ENCODE results near the gene CCDC144A. TPM values are rescaled to one million over a fixed set of nuclear protein-coding genes. Genes with fewer than 3 reads are reported as not detected.
"Not testable (repeated sequence)": the region's sequence is repeated elsewhere in the genome, so short reads cannot be mapped to it uniquely, and the experiment has no call there.

Gene CCDC144A
- total RNA-seq, 2 donors from 2014 or later = 4.0 to 8.6 TPM

DNA sequence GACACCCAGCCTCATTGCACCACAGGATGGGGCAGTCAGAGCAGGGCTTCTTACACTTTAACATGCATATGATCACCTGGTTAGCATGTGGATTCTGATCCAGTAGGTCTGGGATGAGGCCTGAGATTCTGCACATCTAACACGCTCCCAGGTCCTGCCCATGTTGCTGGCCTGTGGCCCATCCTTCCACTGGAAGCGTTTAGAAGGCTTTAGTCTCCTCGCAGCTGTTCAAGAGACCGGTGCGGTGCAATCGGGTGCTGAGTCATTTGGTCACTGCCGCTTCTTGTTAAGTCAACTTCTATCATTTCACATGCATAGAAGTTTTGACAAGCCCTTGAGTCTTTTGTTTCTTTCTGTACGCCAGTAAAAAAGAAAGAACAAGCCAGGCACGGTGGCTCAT lies 117.6 kb downstream of the CCDC144A start:
- DNase-seq; H3K36me3 ChIP-seq (replicated peaks in 1 of 2; ENCODE audit: insufficient read depth in 1 of 2, low read depth in 2 of 2); intact Hi-C loops (cut with DNase I); H3K9me3 ChIP-seq; H3K4me3 ChIP-seq; H3K27me3 ChIP-seq; ATAC-seq; H3K4me1 ChIP-seq; H3K27ac ChIP-seq: not testable (repeated sequence)
- 67 to 89% methylated on average over 4 to 8 of the region's 9 CpGs for WGBS, 2 donors

DNA sequence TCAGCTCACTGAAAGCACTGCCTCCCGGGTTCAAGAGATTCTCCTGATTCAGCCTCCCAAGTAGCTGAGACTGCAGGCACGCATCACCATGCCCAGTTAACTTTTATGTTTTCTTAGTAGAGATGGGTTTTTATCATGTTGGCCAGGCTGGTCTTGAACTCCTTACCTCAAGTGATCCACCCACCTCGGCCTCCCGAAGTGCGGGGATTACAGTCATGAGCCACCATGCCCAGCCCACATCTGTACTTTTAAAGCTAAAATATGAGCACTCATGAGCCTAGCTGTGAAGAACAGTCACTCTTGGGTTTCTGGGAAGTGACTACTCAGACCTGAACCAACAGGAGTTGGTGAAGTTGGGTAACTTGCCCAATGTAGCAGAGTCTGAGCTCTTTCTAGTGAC lies 120.2 kb downstream of the CCDC144A start:
- WGBS, 2 donors = 73 to 92% methylated on average over 2 to 4 of the region's 5 CpGs

DNA sequence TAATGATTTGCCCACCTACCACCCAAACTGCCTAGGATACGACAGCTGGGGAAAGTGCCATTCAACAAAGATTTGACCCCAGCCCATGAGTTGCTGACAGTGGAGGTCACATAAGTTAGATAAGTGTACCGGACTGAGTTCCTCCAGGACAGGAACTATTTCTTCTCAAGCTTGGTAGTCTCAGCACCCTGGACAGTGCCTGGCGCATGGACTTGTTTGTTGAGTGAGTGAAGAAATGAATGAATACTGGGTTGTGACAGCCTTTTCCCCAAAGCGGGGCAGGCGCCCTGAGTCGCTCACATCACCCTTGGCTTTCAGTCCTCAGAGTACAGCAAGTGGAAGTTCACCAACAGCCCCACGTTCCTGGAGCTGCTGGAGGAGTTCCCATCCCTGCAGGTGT lies 122.1 kb downstream of the CCDC144A start:
- WGBS, 2 donors = 12 to 17% methylated on average over 6 to 7 of the region's 7 CpGs
- H3K27me3 ChIP-seq; H3K9me3 ChIP-seq; intact Hi-C loops (cut with DNase I); H3K4me1 ChIP-seq; ATAC-seq; DNase-seq; H3K4me3 ChIP-seq; H3K27ac ChIP-seq; H3K36me3 ChIP-seq (replicated peaks in 1 of 2; ENCODE audit: insufficient read depth in 1 of 2, low read depth in 2 of 2): not testable (repeated sequence)

More for the DNA sequence above, 120.2 kb downstream of the CCDC144A start:
- ATAC-seq; H3K4me3 ChIP-seq; H3K27ac ChIP-seq; H3K4me1 ChIP-seq; DNase-seq; H3K36me3 ChIP-seq (replicated peaks in 1 of 2; ENCODE audit: insufficient read depth in 1 of 2, low read depth in 2 of 2); H3K27me3 ChIP-seq; intact Hi-C loops (cut with DNase I); H3K9me3 ChIP-seq: not testable (repeated sequence)

DNA sequence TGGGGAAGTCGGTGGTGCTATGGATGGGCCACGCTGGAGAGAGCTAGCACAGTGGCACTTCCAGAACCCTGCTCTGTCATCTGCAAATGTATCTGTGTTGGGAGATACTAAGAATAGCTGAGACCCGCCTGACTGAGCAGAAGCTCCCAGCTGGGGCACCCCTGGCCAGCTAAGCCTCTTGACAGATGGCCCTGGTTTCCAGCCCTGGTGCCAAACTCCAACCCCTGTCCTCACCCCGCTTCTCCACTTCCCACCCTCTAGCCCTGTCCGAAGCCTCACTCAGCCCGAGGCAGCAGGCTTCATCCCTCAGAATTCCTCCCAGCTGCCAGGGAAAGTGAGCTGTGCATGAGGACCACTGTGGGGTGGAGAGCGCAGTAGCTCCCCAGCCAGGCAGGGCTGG lies 124.4 kb downstream of the CCDC144A start:
- 71 to 76% methylated on average over 6 to 7 of the region's 7 CpGs for WGBS, 2 donors
- Histone ChIP-seq H3K9me3 (no peaks in the 10 kb centered on the region), H3K4me1 (no peaks in the 10 kb centered on the region)

DNA sequence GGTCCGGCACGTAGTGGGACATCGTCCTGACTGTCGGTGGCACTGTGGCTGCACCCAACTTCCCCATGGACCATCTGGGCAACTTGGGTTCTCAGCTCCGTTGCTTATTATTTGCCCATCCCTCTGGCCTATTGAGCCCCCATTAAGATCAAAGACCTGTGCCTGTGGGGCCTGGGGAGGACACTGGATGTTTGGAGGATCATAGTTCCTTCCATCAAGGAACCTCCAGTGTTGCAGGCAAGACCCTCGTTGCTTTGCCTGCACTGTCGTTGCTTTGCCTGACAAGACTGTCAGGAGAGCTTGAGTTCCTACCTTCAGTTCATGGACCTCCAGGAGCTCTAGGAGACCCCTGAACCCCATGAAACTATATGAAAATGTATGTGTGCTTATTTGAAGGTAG lies 127.2 kb downstream of the CCDC144A start:
- Histone ChIP-seq H3K27ac (no peak overlapping the region), H3K36me3 (replicated peaks in 1 of 2; ENCODE audit: insufficient read depth in 1 of 2, low read depth in 2 of 2) (no peaks in the 10 kb centered on the region), H3K9me3 (no peaks in the 10 kb centered on the region), H3K27me3 (no peaks in the 10 kb centered on the region), H3K4me3 (no peak overlapping the region), H3K4me1 (no peaks in the 10 kb centered on the region)
- ATAC-seq (no peak), DNase-seq (no peak)
- TF ChIP-seq, protein P1, sequence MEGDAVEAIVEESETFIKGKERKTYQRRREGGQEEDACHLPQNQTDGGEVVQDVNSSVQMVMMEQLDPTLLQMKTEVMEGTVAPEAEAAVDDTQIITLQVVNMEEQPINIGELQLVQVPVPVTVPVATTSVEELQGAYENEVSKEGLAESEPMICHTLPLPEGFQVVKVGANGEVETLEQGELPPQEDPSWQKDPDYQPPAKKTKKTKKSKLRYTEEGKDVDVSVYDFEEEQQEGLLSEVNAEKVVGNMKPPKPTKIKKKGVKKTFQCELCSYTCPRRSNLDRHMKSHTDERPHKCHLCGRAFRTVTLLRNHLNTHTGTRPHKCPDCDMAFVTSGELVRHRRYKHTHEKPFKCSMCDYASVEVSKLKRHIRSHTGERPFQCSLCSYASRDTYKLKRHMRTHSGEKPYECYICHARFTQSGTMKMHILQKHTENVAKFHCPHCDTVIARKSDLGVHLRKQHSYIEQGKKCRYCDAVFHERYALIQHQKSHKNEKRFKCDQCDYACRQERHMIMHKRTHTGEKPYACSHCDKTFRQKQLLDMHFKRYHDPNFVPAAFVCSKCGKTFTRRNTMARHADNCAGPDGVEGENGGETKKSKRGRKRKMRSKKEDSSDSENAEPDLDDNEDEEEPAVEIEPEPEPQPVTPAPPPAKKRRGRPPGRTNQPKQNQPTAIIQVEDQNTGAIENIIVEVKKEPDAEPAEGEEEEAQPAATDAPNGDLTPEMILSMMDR (IDR thresholded peaks at IDR 0.05) = no peak
- TF ChIP-seq POLR2A (IDR thresholded peaks at IDR 0.05) = no peak
- intact Hi-C loops (cut with DNase I) = no loop called here
- 71 to 79% methylated on average over 7 of the region's 7 CpGs for WGBS, 2 donors

More for the DNA sequence above, 124.4 kb downstream of the CCDC144A start:
- Histone ChIP-seq H3K36me3 (replicated peaks in 1 of 2; ENCODE audit: insufficient read depth in 1 of 2, low read depth in 2 of 2) (no peaks in the 10 kb centered on the region), H3K27ac (no peak overlapping the region), H3K27me3 (no peaks in the 10 kb centered on the region), H3K4me3 (no peak overlapping the region)
- TF ChIP-seq POLR2A (IDR thresholded peaks at IDR 0.05) = no peak
- TF ChIP-seq, protein P1 (IDR thresholded peaks at IDR 0.05) = no peak
- DNase-seq = no peak
- intact Hi-C loops (cut with DNase I) = no loop called here
- ATAC-seq = no peak

DNA sequence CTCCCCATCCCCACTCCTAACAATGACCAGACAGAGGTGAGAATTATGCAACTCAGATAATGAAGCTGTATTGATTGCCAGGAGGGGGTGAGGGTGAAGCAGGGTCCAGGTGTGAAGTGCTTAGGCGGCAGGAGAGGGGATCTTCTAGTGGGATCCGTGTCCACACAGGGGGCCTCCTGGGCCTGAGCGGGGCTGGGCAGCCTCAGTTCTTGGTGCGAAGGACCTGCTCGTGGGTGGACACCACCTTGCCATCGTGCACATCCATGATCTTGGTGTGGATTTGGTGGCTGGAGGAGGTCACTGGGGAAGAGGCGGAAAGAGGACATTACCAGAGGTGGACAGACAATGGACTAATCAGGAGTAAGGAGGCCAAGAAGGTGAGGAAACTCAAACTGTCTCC lies 127.9 kb downstream of the CCDC144A start:
- ATAC-seq; DNase-seq; H3K27me3 ChIP-seq; H3K36me3 ChIP-seq (replicated peaks in 1 of 2; ENCODE audit: insufficient read depth in 1 of 2, low read depth in 2 of 2); H3K27ac ChIP-seq; intact Hi-C loops (cut with DNase I); H3K9me3 ChIP-seq; H3K4me3 ChIP-seq; H3K4me1 ChIP-seq: not testable (repeated sequence)
- 71 to 74% methylated on average over 7 of the region's 7 CpGs for WGBS, 2 donors

DNA sequence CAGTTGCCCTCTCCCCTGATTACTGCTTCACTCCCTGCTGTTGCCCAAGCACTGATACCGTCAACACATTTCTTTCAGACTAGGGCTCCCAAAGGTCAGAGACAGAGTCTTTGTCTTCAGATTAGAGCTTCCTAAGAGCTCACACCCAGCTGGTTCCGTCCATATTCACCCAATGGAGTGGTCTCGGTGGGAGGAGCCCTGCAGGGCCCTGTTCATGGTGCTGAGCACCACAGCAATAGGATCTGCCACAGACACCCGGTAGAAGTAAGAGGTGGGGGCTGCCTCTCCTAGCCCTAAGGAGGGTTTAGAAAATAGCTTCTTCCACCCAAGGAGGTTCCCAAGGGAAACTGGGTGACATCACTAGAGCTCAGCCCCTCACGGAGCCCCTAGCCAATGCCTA lies 128.3 kb downstream of the CCDC144A start:
- TF ChIP-seq, protein P1 (IDR thresholded peaks at IDR 0.05) = no peak
- no peak for TF ChIP-seq POLR2A (IDR thresholded peaks at IDR 0.05)
- Histone ChIP-seq H3K4me1 (no peaks in the 10 kb centered on the region), H3K36me3 (replicated peaks in 1 of 2; ENCODE audit: insufficient read depth in 1 of 2, low read depth in 2 of 2) (no peaks in the 10 kb centered on the region), H3K9me3 (no peaks in the 10 kb centered on the region), H3K4me3 (no peak overlapping the region), H3K27ac (no peak overlapping the region), H3K27me3 (no peaks in the 10 kb centered on the region)
- intact Hi-C loops (cut with DNase I) = no loop called here
- ATAC-seq (no peak), DNase-seq (no peak)
- 49 to 51% methylated on average over 5 of the region's 5 CpGs for WGBS, 2 donors
